ENCODE measurements around the gene SLC18A2. TPM values are rescaled to one million over a fixed set of nuclear protein-coding genes. Genes with fewer than 3 reads are reported as not detected.

SLC18A2 gene
- total RNA-seq, 4 donors from 2014 or later = 0.65 to 2.8 (median 2.1) TPM

DNA sequence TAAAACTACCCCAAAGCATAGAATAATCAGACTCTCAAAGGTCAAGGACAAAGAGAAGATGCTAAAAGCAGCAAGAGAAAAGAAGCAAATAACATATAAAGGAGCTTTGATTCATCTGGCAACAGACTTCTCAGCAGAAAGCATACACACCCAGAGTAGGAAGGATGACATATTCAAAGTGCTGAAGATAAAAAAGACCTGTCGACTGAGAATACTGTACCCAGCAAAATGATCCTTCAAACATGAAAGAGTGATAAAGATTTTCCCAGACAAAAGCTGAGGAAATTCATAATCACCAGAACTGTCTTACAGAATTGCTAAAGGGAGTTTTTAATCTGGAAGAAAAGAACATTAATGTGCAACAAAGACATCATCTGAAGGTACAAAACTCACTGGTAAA lies 28.7 kb upstream of the SLC18A2 start:
- H3K36me3 ChIP-seq = no peaks in the 10 kb centered on the region
- TF ChIP-seq, protein P1, sequence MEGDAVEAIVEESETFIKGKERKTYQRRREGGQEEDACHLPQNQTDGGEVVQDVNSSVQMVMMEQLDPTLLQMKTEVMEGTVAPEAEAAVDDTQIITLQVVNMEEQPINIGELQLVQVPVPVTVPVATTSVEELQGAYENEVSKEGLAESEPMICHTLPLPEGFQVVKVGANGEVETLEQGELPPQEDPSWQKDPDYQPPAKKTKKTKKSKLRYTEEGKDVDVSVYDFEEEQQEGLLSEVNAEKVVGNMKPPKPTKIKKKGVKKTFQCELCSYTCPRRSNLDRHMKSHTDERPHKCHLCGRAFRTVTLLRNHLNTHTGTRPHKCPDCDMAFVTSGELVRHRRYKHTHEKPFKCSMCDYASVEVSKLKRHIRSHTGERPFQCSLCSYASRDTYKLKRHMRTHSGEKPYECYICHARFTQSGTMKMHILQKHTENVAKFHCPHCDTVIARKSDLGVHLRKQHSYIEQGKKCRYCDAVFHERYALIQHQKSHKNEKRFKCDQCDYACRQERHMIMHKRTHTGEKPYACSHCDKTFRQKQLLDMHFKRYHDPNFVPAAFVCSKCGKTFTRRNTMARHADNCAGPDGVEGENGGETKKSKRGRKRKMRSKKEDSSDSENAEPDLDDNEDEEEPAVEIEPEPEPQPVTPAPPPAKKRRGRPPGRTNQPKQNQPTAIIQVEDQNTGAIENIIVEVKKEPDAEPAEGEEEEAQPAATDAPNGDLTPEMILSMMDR (IDR thresholded peaks at IDR 0.05) = no peak
- TF ChIP-seq POLR2A (IDR thresholded peaks at IDR 0.05; ENCODE audit: low read depth) (no peak), POLR2AphosphoS5 (IDR thresholded peaks at IDR 0.05) (no peak), EP300 (IDR thresholded peaks at IDR 0.05) (no peak)
- intact Hi-C loops (cut with DNase I) = loop anchor here (10.0 kb wide), 1 partner anchor 223 kb away; no protein-coding TSS in a partner anchor

DNA sequence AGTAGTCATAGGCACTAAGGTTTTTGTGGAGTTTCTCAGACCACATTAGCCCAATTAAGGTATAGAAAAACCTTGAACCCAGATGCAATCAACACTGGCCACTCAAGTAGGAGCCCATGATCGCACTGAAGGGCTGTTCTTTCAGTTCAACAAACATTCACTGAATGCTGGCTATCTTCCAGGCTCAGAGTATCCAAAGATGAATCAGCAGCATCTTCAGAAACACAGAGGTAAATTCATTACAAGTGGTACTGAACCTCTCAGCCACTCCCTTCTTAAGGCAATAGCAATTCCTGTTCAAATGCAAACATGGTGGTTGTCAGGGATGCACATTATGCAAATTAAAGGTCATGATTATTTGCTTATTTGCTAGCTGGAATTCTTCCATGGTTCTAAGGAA lies 26.5 kb upstream of the SLC18A2 start:
- Histone ChIP-seq H3K27ac (replicated peaks in 1 of 4) (no peak overlapping the region), H3K36me3 (no peaks in the 10 kb centered on the region), H3K9me3 (peaks cover 0 to 18% (median 4%) of the 10 kb centered on the region in 4 donors), H3K4me3 (no peak overlapping the region), H3K27me3 (peaks cover 0 to 73% (median 14%) of the 10 kb centered on the region in 4 donors), H3K4me1 (peaks cover 12 to 17% (median 15%) of the 10 kb centered on the region in 4 donors)
- no peak for DNase-seq (ENCODE audit: extremely low spot score)
- TF ChIP-seq POLR2AphosphoS5 (IDR thresholded peaks at IDR 0.05) = no peak
- no peak for TF ChIP-seq POLR2A (IDR thresholded peaks at IDR 0.05; ENCODE audit: low read depth)
- TF ChIP-seq EP300 (IDR thresholded peaks at IDR 0.05) = no peak
- TF ChIP-seq, protein P1 (IDR thresholded peaks at IDR 0.05) = no peak
- intact Hi-C loops (cut with DNase I) = loop anchor here (10.0 kb wide), 1 partner anchor 220 kb away; no protein-coding TSS in a partner anchor
- 58% methylated on average over 1 of the region's 1 CpG for WGBS

More for the DNA sequence above, 28.7 kb upstream of the SLC18A2 start:
- DNase-seq (ENCODE audit: extremely low spot score) = no peak
- WGBS = 91% methylated on average over 1 of the region's 1 CpG
- Histone ChIP-seq H3K4me3 (no peak overlapping the region), H3K4me1 (peaks cover 9 to 12% (median 11%) of the 10 kb centered on the region in 4 donors), H3K9me3 (peaks cover 0 to 18% (median 4%) of the 10 kb centered on the region in 4 donors), H3K27me3 (peaks cover 0 to 75% (median 11%) of the 10 kb centered on the region in 4 donors), H3K27ac (replicated peaks in 1 of 4) (no peak overlapping the region)

DNA sequence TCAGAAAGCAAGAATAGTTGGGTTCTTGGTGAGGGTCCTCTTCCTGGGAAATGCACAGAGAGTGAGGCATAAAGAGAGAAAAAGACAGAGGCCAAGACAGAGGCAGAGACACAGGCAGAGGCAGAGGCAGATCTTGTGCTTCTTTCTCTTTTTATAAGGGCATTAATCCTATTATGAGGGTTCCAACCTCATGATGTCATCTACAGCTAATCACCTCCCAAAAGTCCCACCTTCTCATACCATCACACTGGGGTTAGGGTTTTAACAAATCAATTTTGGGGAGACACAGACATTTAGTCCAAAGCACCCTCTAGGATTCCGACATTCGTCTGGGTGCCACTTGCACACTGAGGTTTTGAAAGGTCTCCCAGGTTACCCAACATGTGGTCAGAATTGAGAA lies 25.8 kb upstream of the SLC18A2 start:
- Histone ChIP-seq H3K36me3 (no peaks in the 10 kb centered on the region), H3K4me3 (no peak overlapping the region), H3K4me1 (peaks cover 12 to 17% (median 15%) of the 10 kb centered on the region in 4 donors), H3K9me3 (peaks cover 0 to 18% (median 4%) of the 10 kb centered on the region in 4 donors), H3K27ac (replicated peaks in 1 of 4) (no peak overlapping the region), H3K27me3 (peaks cover 0 to 72% (median 14%) of the 10 kb centered on the region in 4 donors)
- 87% methylated on average over 2 of the region's 2 CpGs for WGBS
- DNase-seq (ENCODE audit: extremely low spot score) = no peak
- intact Hi-C loops (cut with DNase I) = loop anchor here (10.0 kb wide), 1 partner anchor 220 kb away; no protein-coding TSS in a partner anchor
- no peak for TF ChIP-seq POLR2A (IDR thresholded peaks at IDR 0.05; ENCODE audit: low read depth)
- TF ChIP-seq EP300 (IDR thresholded peaks at IDR 0.05) = no peak
- TF ChIP-seq, protein P1 (IDR thresholded peaks at IDR 0.05) = no peak
- TF ChIP-seq POLR2AphosphoS5 (IDR thresholded peaks at IDR 0.05) = no peak

DNA sequence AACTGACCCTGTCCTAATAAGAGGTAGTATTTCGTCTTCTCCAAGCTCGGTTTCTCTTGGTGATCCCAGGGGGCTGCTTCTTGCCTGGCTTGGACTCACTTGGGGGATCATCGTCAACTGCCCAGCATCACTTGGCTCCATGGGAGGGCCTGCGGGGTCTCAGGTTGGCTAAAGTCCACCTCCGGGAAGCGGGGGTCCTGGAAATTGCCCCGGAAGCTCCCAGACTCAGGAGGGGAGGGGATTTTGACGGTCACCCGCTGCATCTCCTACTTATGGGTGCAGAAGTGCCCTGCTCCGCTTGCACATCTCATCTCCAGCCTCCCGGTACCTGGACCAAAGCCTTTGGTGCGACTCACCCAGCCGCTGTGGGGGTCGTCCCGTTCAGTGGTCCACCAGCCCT lies 24.9 kb upstream of the SLC18A2 start:
- Histone ChIP-seq H3K4me1 (peaks cover 12 to 17% (median 15%) of the 10 kb centered on the region in 4 donors), H3K36me3 (no peaks in the 10 kb centered on the region), H3K9me3 (peaks cover 0 to 15% (median 4%) of the 10 kb centered on the region in 4 donors), H3K27me3 (peaks cover 0 to 76% (median 14%) of the 10 kb centered on the region in 4 donors), H3K4me3 (peak overlapping the region in 2 of 4 donors; percentile 54 to 58), H3K27ac (replicated peaks in 1 of 4) (no peak overlapping the region)
- intact Hi-C loops (cut with DNase I) = loop anchor here (2.0 to 10.0 kb wide), 2 partner anchors 105 to 219 kb away; no protein-coding TSS in a partner anchor
- no peak for DNase-seq (ENCODE audit: extremely low spot score)
- TF ChIP-seq EP300 (IDR thresholded peaks at IDR 0.05) = no peak
- TF ChIP-seq, protein P1 (IDR thresholded peaks at IDR 0.05) = no peak
- no peak for TF ChIP-seq POLR2AphosphoS5 (IDR thresholded peaks at IDR 0.05)
- TF ChIP-seq POLR2A (IDR thresholded peaks at IDR 0.05; ENCODE audit: low read depth) = no peak
- 47% methylated on average over 12 of the region's 15 CpGs for WGBS

Measured in esophagus muscularis mucosa (tissue), 4 donors.